SK-N-MC (cell line): ENCODE data around the gene PAXX.

Experiments
- EZH2 ChIP-seq: fragments of 200-600 bp; sonication (generic); IDR thresholded peaks from one replicate; pipeline ENCODE4 v1.6.1; 2017; ENCODE audit warnings: antibody characterized with exemption
- FOXP2 ChIP-seq: optimal IDR thresholded peaks from 2 replicates; pipeline ENCODE3; 2011; ENCODE audit warnings: mild to moderate bottlenecking, moderate library complexity; ENCODE audit not compliant: insufficient read depth; ENCODE audit errors: extremely low read length, control extremely low read depth

DNA sequence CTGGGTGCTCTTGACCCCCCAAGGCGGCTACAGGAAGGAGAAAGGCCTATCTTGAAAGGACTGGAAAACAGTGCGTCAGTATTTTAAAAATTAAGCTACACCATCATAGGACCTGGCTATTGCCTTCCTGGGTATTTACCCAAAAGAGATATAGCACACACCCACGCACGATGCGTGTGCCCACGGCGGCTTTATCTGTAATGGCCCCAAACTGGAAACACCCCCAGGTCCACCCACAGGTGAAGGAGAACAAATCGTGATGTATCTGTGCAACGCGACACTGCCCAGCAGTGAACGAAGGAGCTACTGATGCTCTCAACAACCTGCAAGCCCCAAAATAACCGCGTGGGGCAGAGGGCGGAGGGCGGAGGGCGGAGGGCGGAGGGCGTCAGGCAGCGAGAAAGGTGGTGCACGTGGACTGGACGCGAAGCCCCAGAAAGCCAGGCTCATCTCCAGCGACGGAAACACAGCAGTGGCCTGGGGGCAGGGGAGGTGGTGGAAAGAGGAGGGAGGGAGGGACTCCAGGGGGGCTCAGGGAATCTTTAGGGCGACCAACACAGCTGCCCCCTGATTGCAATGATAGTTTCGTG, 27.3 kb upstream of the PAXX start:
- TF ChIP-seq EZH2, result no peak
- no peak for TF ChIP-seq FOXP2
